ENCODE results near the gene SMARCAL1. TPM values are rescaled to one million over a fixed set of nuclear protein-coding genes. Genes with fewer than 3 reads are reported as not detected.

Gene SMARCAL1
- total RNA-seq, 1 experiment from 2014 or later = 25.4 TPM

GRCh38 chr2:216503159-216503629 is 90.9 kb downstream of the SMARCAL1 start:
- Mint-ChIP-seq H3K27ac (ENCODE audit: unreplicated experiment) (peak overlapping the region; percentile 66), H3K4me1 (ENCODE audit: low read depth, unreplicated experiment) (peaks cover 17% of the 10 kb centered on the region), H3K9me3 (ENCODE audit: low read depth, unreplicated experiment) (no peaks in the 10 kb centered on the region), H3K27me3 (ENCODE audit: unreplicated experiment) (no peaks in the 10 kb centered on the region), H3K4me3 (ENCODE audit: low read depth, unreplicated experiment) (peak overlapping the region; percentile 10), H3K36me3 (ENCODE audit: insufficient read depth, unreplicated experiment) (peaks cover 95% of the 10 kb centered on the region)
- TF ChIP-seq CTCF (IDR thresholded peaks at IDR 0.05; ENCODE audit: unreplicated experiment) = no peak
- CTCF ChIA-PET = no interaction called here
- intact Hi-C loops (cut with micrococcal nuclease; ENCODE audit: unreplicated experiment) = no loop called here
- BruUV-seq (replicated peaks) = no TSS peak
- DNase-seq = no peak

GRCh38 chr2:216503697-216504375 is 91.6 kb downstream of the SMARCAL1 start:
- Mint-ChIP-seq H3K9me3 (ENCODE audit: low read depth, unreplicated experiment) (no peaks in the 10 kb centered on the region), H3K4me3 (ENCODE audit: low read depth, unreplicated experiment) (peak overlapping the region; percentile 1), H3K36me3 (ENCODE audit: insufficient read depth, unreplicated experiment) (peaks cover 88% of the 10 kb centered on the region), H3K27me3 (ENCODE audit: unreplicated experiment) (no peaks in the 10 kb centered on the region), H3K27ac (ENCODE audit: unreplicated experiment) (peak overlapping the region; percentile 53), H3K4me1 (ENCODE audit: low read depth, unreplicated experiment) (peaks cover 17% of the 10 kb centered on the region)
- intact Hi-C loops (cut with micrococcal nuclease; ENCODE audit: unreplicated experiment) = no loop called here
- TF ChIP-seq CTCF (IDR thresholded peaks at IDR 0.05; ENCODE audit: unreplicated experiment) = no peak
- no peak for DNase-seq
- no TSS peak for BruUV-seq (replicated peaks)
- CTCF ChIA-PET = no interaction called here

- Mint-ChIP-seq H3K27ac (ENCODE audit: unreplicated experiment) (peak overlapping the region; percentile 53), H3K4me1 (ENCODE audit: low read depth, unreplicated experiment) (peaks cover 17% of the 10 kb centered on the region), H3K4me3 (ENCODE audit: low read depth, unreplicated experiment) (peak overlapping the region; percentile 1), H3K27me3 (ENCODE audit: unreplicated experiment) (no peaks in the 10 kb centered on the region), H3K36me3 (ENCODE audit: insufficient read depth, unreplicated experiment) (peaks cover 84% of the 10 kb centered on the region), H3K9me3 (ENCODE audit: low read depth, unreplicated experiment) (no peaks in the 10 kb centered on the region)
- CTCF ChIA-PET = no interaction called here
- TF ChIP-seq CTCF (IDR thresholded peaks at IDR 0.05; ENCODE audit: unreplicated experiment) = no peak
- no peak for DNase-seq
- intact Hi-C loops (cut with micrococcal nuclease; ENCODE audit: unreplicated experiment) = no loop called here
- BruUV-seq (replicated peaks) = no TSS peak
Observed at GRCh38 chr2:216504376-216504762, 92.1 kb downstream of the SMARCAL1 start.

GRCh38 chr2:216505133-216506106 is 93.1 kb downstream of the SMARCAL1 start:
- DNase-seq = no peak
- H3K36me3 Mint-ChIP-seq (ENCODE audit: insufficient read depth, unreplicated experiment) = peaks cover 83% of the 10 kb centered on the region
- intact Hi-C loops (cut with micrococcal nuclease; ENCODE audit: unreplicated experiment) = no loop called here
- H3K9me3 Mint-ChIP-seq (ENCODE audit: low read depth, unreplicated experiment) = no peaks in the 10 kb centered on the region
- peak overlapping the region; percentile 56 for H3K27ac Mint-ChIP-seq (ENCODE audit: unreplicated experiment)
- TF ChIP-seq CTCF (IDR thresholded peaks at IDR 0.05; ENCODE audit: unreplicated experiment) = no peak
- CTCF ChIA-PET = interaction anchor here (0.7 to 1.3 kb wide), 2 partner anchors 102 to 160 kb away, joined by 3 to 4 read pairs; no protein-coding TSS in a partner anchor
- no peaks in the 10 kb centered on the region for H3K27me3 Mint-ChIP-seq (ENCODE audit: unreplicated experiment)
- H3K4me3 Mint-ChIP-seq (ENCODE audit: low read depth, unreplicated experiment) = no peak overlapping the region
- BruUV-seq (replicated peaks) = no TSS peak
- peaks cover 16% of the 10 kb centered on the region for H3K4me1 Mint-ChIP-seq (ENCODE audit: low read depth, unreplicated experiment)

All from Calu3 (cell line).